Measurements from ENCODE around the gene ACTN3.

DNA sequence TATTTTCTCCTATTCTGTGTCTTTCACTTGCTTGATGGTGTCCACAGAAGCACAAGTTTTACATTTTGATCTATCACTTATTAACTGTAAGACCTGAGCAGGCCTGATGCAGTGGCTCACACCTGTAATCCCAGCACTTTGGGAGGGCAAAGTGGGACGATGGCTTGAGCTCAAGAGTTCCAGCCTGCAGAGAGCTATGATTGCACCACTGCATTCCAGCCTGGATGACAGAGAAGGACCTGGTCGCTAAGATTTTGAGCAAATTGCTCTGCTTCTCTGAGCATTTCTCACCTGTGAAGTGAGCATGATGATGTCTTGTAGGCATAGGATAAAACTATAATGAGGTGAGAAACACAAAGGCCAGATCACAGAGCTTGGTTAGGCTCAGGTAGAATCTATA is 39.4 kb downstream of the ACTN3 start:
- TF ChIP-seq, protein P1, sequence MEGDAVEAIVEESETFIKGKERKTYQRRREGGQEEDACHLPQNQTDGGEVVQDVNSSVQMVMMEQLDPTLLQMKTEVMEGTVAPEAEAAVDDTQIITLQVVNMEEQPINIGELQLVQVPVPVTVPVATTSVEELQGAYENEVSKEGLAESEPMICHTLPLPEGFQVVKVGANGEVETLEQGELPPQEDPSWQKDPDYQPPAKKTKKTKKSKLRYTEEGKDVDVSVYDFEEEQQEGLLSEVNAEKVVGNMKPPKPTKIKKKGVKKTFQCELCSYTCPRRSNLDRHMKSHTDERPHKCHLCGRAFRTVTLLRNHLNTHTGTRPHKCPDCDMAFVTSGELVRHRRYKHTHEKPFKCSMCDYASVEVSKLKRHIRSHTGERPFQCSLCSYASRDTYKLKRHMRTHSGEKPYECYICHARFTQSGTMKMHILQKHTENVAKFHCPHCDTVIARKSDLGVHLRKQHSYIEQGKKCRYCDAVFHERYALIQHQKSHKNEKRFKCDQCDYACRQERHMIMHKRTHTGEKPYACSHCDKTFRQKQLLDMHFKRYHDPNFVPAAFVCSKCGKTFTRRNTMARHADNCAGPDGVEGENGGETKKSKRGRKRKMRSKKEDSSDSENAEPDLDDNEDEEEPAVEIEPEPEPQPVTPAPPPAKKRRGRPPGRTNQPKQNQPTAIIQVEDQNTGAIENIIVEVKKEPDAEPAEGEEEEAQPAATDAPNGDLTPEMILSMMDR (IDR thresholded peaks at IDR 0.05): no peak
- TF ChIP-seq POLR2A (IDR thresholded peaks at IDR 0.05) (no peak), EP300 (IDR thresholded peaks at IDR 0.05) (no peak)
